LNCaP clone FGC (cell line): ENCODE results near the gene TES.

Experiments
- DNase-seq: peaks from one replicate; pipeline ENCODE4 v3.0.0-alpha.2; 2011; ENCODE audit warnings: low read depth
- H3K4me3 ChIP-seq: 2 replicates; pipeline ENCODE4 v1.5.1; 2011; ENCODE audit warnings: mild to moderate bottlenecking, low read depth, low read length, control low read depth
- TF ChIP-seq, protein P1 (sequence below): IDR thresholded peaks from 2 replicates; pipeline ENCODE4 v1.5.1; 2012; ENCODE audit warnings: mild to moderate bottlenecking; ENCODE audit not compliant: control insufficient read depth, insufficient read depth; ENCODE audit errors: extremely low read depth

Gene TES

DNA sequence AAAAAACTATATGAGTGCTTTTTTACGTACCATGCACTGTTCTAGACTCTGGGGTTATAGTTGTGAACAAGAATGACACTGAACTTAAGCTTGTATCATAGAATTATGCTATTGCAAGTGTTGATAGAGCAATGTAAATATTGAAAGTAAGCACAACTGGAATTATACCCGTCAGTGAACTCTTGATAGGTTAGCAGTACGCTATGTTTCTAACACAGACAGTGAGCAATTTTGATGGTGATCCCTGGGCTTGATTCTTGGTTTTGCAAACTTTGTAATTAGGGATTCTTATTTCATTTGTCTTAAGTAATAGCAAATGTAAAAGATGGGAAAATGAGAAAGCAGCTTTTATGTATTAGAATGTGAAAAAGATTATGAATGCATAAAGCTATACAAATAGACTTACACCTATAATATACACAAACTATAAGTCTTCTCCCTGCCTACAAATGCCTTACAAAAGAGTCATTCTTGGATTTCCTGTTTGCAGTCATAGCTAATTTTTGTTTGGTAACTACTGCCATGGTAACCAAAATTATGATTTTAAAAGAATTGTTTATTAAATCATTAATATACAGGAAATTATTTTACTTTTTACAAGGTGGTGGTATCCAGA is 6.7 kb downstream of the TES start:
- no peak for DNase-seq
- H3K4me3 ChIP-seq: no peak overlapping the region
- TF ChIP-seq, protein P1, sequence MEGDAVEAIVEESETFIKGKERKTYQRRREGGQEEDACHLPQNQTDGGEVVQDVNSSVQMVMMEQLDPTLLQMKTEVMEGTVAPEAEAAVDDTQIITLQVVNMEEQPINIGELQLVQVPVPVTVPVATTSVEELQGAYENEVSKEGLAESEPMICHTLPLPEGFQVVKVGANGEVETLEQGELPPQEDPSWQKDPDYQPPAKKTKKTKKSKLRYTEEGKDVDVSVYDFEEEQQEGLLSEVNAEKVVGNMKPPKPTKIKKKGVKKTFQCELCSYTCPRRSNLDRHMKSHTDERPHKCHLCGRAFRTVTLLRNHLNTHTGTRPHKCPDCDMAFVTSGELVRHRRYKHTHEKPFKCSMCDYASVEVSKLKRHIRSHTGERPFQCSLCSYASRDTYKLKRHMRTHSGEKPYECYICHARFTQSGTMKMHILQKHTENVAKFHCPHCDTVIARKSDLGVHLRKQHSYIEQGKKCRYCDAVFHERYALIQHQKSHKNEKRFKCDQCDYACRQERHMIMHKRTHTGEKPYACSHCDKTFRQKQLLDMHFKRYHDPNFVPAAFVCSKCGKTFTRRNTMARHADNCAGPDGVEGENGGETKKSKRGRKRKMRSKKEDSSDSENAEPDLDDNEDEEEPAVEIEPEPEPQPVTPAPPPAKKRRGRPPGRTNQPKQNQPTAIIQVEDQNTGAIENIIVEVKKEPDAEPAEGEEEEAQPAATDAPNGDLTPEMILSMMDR: no peak

DNA sequence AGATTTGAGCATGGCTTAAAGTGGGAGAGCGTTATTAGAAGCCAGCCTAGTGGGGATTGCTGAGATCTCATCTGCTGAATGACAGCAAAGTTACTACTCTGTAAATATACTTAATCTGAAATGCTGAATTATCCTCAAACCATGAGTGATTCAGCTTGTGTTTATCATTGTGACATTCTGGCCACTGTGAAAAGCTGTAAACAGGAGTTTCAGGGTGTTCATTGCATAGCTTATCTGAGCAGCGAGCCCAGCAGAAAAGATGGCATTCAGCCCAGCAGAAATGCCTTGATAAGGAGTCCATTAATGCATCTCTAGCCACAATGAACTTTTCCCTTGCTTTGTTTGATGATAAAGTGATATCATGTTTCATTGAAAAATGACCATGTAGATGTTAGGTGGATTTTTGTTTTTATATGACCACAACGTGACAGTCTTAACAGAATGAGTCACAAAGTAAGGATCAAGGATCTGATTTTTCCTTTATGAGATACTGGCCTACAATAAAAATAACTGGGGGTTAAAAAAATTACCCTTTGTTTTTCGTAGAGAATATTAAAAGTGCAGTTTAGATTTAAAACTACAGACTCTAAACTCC is 7.8 kb downstream of the TES start:
- TF ChIP-seq, protein P1: no peak
- peak; percentile 88 for DNase-seq
- H3K4me3 ChIP-seq: no peak overlapping the region

DNA sequence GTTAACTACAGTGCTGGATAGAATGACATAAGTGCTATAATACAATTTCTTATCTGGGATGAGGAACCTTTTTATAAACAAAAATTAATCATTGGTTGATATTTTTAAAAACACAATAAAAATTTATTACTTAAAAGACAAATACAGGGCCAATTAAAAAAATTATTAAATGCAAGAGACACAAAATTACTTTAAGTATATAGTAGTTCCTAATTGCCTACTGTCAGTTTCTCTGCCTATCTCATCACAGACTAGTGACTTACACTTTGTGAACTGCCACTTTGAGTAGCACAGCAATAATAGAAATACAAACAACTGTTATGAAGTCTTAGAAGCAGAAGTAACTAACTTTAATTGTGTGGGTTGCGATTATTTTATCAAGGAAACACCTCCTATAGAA is 8.4 kb downstream of the TES start:
- TF ChIP-seq, protein P1: no peak
- DNase-seq: no peak

DNA sequence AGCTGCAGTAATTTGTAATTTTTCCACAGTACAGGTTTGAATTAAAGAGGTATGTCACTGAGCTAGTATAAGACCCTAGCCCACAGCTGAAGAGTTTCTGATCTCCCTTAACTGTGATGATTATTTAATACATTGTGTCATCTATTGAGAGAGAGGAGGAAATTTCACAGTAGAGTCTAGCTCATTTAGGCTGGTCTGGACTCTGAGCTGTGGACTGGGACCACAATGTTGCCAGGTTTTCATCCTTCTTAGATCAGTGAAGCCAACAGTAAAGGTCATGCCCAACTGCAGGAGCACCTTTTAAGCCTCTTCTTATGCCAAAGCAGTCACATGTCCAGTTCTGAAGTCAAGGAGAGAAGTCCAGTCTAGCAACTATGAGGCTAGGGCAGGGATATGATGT is 8.9 kb downstream of the TES start:
- DNase-seq: no peak
- TF ChIP-seq, protein P1: no peak
- H3K4me3 ChIP-seq: no peak overlapping the region

More for the DNA sequence above, 8.4 kb downstream of the TES start:
- no peak overlapping the region for H3K4me3 ChIP-seq

DNA sequence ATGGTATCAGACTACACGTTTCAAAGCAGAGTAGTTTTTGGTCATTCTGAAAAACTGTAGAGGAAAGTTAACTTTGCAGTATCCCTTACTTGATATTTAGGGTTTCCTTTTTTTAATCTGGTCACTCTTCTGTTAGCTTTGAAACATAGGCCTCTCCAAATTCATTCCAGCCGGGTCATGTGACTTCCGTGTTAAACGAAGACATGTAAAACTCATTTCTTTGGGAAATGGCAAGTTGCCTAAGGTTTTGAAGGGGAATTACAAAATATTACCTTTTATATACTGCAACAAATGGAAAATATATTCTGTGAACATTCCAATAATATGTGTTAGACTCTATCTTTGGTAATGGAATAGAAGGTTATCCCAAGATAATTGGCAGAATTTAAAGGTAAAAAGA is 9.5 kb downstream of the TES start:
- TF ChIP-seq, protein P1: no peak
- DNase-seq: no peak
- H3K4me3 ChIP-seq: no peak overlapping the region

DNA sequence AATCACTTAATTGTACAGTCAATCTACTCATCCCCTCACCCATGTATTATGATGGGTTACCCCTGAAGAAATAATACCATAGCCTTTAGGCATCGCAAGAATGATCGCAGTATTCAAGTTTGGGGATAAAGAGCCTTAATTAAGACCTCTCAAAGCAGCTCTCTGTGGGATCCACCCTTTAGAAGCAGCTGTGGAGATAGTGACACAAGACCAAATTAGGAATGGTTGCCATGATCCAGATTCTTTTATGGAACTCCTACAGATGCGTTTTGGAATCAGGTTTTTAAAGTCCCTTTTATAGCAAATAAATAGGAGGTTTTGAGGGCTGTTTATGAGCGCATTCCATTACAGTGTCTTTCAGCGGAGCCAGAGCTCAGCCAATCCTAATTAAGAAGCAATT is 12.2 kb downstream of the TES start:
- TF ChIP-seq, protein P1: no peak
- DNase-seq: no peak
- no peak overlapping the region for H3K4me3 ChIP-seq

DNA sequence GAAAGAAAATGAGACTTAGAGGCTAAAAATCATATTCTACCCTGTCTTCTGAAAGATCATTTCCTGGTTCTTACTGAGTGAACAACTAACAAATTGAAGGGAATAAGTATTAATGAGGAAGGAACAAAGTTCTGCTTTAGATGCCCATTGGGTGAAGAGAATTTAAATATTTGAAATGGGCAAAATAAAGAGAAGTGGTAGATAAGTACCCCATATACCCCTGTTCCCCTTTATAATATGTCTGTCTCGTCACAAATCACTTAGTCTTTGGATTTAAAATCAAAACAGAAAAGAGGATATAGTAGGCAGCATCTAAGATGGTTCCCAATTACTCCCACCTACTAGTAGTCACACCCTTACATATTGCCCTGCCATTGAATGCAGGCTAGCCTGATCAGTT is 13.2 kb downstream of the TES start:
- no peak overlapping the region for H3K4me3 ChIP-seq
- no peak for DNase-seq
- TF ChIP-seq, protein P1: no peak
